Measurements from ENCODE around the gene PPP1R8.

GRCh38 chr1:27869719-27870085 is 39.1 kb downstream of the PPP1R8 start:
- no peak for TF ChIP-seq CTCF (conservative IDR thresholded peaks at IDR 0.05; ENCODE audit: low read depth in 2 of 2)
- TF ChIP-seq JUNB (IDR thresholded peaks at IDR 0.05; ENCODE audit: unreplicated experiment), result no peak
